ENCODE measurements around the gene ERGIC1.
A peak's percentile ranks its signal among the peaks of the same experiment; 100 is the strongest.

- no peak for TF ChIP-seq CTCF (IDR thresholded peaks at IDR 0.05 in 4 of 5, conservative IDR thresholded peaks at IDR 0.05 in 1 of 5)
- peak; percentile 51 to 65 for TF ChIP-seq POLR2A (IDR thresholded peaks at IDR 0.05)
Observed at GRCh38 chr5:172866802-172867748, 33.0 kb downstream of the ERGIC1 start.
